ENCODE measurements around the gene PURB.
"Not testable (repeated sequence)": the region's sequence is repeated elsewhere in the genome, so short reads cannot be mapped to it uniquely, and the experiment has no call there.

GRCh38 chr7:44842675-44843074, 42.7 kb downstream of the PURB start:
- not testable (repeated sequence) for TF ChIP-seq CTCF, POLR2A (IDR thresholded peaks at IDR 0.05)
